Pons (tissue), 1 donor: ENCODE measurements around the gene PCDHGA11.
"Not testable (repeated sequence)": the region's sequence is repeated elsewhere in the genome, so short reads cannot be mapped to it uniquely, and the experiment has no call there.

Experiments
- DNase-seq: peaks from one replicate; pipeline ENCODE4 v3.0.0-alpha.2; 2016; ENCODE audit warnings: low spot score

The PCDHGA11 gene

DNA sequence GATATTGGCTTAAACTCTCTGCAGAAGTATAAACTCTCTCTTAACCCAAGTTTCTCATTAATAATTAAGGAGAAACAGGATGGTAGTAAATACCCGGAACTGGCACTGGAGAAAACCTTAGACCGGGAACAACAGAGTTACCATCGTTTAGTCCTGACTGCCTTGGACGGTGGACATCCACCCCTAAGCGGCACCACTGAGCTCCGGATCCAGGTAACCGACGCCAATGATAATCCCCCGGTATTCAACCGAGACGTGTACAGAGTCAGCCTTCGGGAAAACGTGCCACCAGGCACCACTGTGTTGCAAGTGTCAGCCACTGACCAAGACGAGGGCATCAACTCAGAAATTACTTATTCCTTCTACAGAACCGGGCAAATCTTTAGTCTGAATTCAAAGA lies 22.2 kb upstream of the PCDHGA11 start:
- no peak for DNase-seq

DNA sequence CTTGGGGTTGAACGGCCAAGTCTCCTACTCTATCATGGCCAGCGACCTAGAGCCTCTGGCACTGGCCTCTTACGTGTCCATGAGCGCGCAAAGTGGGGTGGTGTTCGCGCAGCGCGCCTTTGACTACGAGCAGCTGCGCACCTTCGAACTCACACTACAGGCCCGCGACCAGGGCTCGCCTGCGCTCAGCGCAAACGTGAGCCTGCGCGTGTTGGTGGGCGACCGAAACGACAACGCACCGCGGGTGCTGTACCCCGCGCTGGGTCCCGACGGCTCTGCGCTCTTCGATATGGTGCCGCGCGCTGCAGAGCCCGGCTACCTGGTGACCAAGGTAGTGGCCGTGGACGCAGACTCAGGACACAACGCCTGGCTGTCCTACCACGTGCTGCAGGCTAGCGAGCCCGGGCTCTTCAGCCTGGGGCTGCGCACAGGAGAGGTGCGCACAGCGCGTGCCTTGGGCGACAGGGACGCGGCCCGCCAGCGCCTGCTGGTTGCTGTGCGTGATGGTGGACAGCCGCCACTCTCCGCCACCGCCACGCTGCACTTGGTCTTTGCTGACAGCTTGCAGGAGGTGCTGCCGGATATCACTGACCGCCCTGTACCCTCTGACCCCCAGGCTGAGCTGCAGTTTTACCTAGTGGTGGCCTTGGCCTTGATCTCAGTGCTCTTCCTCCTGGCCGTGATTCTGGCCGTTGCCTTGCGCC lies 21.1 kb upstream of the PCDHGA11 start:
- DNase-seq, result no peak

DNA sequence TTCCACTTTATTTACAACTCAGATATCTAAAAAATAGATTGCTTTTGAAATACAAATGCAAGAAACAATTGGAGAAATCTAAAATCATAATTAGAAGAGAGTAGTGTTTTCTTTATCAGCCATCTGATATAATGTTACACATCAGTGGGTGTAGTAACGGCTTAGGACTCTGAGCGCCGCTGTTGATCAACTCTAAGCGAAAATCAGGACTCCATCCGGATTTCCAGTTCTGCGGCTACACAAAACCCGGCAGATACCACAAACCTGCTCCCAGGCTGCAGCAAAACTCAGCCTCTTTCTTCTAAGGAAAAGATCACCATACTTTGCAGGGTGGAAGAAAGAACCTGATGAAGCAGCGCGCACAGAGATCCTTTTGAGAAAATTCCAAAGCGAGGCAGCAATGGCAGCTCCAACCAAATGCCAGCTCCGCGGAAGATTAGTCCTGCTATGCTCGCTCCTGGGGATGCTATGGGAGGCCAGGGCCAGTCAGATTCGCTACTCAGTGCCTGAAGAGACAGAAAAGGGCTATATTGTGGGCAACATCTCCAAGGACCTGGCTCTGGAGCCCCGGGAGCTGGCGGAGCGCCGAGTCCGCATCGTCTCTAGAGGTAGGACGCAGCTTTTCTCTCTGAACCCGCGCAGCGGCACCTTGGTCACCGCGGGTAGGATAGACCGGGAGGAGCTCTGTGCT lies 18.2 kb upstream of the PCDHGA11 start, which contains the start of gene PCDHGA9:
Gene PCDHGA9 (plus strand): TSS at position 226 of the 691 bp plus-strand sequence. CDS start 175 bp downstream, at position 401.
- peak; percentile 8 for DNase-seq

DNA sequence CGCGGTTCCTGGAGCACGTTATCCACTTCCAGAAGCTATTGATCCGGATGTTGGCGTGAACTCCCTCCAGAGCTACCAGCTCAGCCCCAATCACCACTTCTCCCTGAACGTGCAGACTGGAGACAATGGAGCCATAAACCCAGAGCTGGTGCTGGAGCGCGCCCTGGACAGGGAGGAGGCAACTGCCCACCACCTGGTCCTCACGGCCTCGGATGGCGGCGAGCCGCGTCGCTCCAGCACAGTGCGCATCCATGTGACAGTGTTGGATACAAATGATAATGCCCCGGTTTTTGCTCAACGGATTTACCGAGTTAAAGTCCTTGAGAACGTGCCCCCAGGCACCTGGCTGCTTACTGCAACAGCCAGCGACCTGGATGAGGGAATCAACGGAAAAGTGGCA lies 17.5 kb upstream of the PCDHGA11 start:
- no peak for DNase-seq

DNA sequence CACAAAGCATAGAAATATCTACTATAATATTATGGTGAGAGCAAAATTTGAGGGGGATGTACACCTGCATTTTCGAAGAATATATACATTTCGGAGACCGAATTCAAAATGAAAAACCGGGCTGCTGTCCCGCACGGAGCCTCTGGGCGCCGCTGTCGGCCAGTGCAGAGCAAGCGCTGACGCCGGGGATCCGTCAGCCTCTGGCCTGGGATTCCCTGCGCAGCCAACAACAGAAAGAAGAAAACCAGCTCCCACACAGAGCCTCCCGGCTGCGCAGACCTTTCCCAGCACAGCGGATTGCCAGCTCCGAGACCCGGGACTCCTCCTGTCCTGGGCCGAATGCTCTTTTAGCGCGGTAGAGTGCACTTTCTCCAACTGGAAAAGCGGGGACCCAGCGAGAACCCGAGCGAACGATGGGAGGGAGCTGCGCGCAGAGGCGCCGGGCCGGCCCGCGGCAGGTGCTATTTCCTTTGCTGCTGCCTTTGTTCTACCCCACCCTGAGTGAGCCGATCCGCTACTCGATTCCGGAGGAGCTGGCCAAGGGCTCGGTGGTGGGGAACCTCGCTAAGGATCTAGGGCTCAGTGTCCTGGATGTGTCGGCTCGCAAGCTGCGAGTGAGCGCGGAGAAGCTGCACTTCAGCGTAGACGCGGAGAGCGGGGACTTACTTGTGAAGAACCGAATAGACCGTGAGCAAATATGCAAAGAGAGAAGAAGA lies 12.9 kb upstream of the PCDHGA11 start, which contains the start of gene PCDHGB6:
Gene PCDHGB6 (plus strand): TSS at position 232 of the 716 bp plus-strand sequence. CDS start 182 bp downstream, at position 414.
- DNase-seq, result not testable (repeated sequence)

DNA sequence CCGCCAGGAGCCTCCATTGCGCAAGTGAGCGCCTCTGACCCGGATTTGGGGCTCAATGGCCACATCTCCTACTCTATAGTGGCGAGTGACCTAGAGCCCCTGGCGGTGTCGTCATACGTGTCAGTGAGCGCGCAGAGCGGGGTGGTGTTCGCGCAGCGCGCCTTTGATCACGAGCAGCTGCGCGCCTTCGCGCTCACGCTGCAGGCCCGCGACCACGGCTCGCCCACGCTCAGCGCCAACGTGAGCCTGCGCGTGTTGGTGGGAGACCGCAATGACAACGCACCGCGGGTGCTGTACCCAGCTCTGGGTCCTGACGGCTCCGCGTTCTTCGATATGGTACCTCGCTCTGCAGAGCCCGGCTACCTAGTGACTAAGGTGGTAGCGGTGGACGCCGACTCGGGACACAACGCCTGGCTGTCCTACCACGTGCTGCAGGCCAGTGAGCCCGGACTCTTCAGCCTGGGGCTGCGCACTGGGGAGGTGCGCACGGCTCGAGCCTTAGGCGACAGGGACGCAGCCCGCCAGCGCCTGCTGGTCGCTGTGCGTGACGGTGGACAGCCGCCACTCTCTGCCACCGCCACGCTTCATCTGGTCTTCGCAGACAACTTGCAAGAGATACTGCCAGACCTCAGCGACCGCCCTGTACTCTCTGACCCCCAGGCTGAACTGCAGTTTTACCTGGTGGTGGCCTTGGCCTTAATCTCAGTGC lies 11.1 kb upstream of the PCDHGA11 start:
- no peak for DNase-seq

DNA sequence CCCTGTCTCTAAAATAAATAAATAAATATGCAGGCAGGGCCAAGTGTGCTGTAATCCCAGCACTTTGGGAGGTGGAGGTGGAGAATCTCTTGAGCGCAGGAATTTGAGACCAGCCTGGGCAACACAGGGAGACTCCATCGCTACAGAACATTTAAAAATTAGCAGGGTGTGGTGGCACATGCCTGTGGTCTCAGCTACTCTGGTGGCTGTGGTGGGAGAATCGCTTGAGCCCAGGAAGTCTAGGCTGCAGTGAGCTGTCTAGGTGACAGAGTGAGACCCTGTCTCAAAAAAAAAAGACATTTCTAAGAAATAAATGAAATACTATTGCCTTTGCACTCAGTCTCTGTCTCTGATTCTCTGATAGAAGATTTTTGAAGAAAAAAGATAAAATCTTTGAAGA lies 9.3 kb upstream of the PCDHGA11 start:
- no peak for DNase-seq

DNA sequence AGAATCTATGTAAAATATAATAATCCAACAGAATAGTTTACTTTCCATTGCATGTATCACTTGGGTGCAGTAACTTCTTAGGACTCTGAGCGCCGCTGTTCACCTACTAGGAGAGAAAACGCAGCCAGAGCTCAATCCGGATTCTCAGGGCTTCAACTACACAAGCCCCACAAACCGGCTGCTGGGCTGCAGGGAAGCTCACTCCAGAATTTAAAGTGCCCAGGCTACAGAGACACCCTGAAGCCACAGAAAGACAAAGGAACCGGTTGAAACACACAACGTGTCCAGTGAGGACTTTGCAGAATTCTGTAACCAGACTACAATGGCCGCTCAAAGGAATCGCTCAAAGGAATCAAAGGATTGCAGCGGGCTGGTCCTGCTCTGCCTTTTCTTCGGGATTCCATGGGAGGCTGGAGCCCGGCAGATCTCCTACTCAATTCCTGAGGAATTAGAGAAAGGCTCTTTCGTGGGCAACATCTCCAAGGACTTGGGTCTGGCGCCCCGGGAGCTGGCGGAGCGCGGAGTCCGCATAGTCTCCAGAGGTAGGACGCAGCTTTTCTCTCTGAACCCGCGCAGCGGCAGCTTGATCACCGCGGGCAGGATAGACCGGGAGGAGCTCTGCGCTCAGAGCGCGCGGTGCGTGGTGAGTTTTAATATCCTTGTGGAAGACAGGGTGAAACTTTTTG lies 7.9 kb upstream of the PCDHGA11 start, which contains the start of gene PCDHGA10:
Gene PCDHGA10 (plus strand): TSS at position 134 of the 686 bp plus-strand sequence. CDS start 189 bp downstream, at position 323.
- DNase-seq, result peak; percentile 12

DNA sequence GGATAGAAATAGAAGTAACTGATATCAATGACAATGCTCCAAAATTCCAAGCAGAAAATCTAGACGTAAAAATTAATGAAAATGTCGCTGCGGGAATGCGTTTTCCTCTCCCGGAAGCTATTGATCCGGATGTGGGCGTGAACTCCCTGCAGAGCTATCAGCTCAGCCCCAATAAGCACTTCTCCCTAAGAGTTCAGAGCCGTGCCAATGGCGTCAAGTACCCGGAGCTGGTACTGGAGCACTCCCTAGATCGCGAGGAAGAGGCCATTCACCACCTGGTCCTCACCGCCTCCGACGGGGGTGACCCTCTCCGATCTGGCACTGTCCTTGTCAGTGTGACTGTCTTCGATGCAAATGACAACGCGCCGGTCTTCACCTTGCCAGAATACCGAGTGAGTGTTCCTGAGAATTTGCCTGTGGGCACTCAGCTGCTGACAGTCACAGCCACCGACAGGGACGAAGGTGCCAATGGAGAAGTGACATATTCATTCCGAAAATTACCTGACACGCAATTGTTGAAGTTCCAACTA lies 7.2 kb upstream of the PCDHGA11 start:
- DNase-seq, result no peak

DNA sequence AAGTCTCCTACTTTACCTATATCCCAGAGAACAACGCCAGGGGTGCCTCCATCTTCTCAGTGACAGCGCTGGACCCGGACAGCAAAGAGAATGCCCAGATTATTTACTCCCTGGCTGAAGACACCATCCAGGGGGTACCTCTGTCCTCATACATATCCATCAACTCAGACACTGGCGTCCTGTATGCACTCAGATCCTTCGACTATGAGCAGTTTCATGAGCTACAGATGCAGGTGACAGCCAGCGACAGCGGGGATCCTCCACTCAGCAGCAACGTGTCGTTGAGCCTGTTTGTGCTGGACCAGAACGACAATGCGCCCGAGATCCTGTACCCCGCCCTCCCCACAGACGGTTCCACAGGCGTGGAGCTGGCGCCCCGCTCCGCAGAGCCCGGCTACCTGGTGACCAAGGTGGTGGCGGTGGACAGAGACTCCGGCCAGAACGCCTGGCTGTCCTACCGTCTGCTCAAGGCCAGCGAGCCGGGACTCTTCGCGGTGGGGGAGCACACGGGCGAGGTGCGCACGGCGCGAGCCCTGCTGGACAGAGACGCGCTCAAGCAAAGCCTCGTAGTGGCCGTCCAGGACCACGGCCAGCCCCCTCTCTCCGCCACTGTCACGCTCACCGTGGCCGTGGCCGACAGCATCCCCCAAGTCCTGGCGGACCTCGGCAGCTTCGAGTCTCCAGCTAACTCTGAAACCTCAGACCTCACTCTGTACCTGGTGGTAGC lies 6.1 kb upstream of the PCDHGA11 start:
- not testable (repeated sequence) for DNase-seq

DNA sequence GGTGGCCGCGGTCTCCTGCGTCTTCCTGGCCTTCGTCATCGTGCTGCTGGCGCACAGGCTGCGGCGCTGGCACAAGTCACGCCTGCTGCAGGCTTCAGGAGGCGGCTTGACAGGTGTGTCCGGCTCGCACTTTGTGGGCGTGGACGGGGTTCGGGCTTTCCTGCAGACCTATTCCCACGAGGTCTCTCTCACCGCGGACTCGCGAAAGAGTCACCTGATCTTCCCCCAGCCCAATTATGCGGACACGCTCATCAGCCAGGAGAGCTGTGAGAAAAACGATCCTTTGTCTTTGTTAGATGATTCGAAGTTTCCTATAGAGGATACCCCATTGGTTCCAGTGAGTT lies 5.6 kb upstream of the PCDHGA11 start:
- not testable (repeated sequence) for DNase-seq

DNA sequence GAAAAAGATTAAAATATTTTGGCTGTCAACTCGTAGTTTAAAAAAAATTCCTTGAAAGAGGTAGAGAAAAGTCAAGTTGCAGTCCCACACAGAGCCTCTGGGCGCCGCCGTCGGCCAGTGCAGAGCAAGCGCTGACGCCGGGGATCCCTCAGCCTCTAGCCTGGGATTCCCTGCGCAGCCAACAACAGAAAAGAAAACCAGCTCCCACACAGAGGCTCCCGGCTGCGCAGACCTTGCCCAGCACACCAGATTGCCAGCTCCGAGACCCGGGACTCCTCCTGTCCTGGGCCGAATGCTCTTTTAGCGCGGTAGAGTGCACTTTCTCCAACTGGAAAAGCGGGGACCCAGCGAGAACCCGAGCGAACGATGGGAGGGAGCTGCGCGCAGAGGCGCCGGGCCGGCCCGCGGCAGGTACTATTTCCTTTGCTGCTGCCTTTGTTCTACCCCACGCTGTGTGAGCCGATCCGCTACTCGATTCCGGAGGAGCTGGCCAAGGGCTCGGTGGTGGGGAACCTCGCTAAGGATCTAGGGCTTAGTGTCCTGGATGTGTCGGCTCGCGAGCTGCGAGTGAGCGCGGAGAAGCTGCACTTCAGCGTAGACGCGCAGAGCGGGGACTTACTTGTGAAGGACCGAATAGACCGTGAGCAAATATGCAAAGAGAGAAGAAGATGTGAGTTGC lies 3.2 kb upstream of the PCDHGA11 start, which contains the start of gene PCDHGB7:
Gene PCDHGB7 (plus strand): TSS at position 184 of the 679 bp plus-strand sequence. CDS start 183 bp downstream, at position 367.
- DNase-seq, result peak; percentile 16

DNA sequence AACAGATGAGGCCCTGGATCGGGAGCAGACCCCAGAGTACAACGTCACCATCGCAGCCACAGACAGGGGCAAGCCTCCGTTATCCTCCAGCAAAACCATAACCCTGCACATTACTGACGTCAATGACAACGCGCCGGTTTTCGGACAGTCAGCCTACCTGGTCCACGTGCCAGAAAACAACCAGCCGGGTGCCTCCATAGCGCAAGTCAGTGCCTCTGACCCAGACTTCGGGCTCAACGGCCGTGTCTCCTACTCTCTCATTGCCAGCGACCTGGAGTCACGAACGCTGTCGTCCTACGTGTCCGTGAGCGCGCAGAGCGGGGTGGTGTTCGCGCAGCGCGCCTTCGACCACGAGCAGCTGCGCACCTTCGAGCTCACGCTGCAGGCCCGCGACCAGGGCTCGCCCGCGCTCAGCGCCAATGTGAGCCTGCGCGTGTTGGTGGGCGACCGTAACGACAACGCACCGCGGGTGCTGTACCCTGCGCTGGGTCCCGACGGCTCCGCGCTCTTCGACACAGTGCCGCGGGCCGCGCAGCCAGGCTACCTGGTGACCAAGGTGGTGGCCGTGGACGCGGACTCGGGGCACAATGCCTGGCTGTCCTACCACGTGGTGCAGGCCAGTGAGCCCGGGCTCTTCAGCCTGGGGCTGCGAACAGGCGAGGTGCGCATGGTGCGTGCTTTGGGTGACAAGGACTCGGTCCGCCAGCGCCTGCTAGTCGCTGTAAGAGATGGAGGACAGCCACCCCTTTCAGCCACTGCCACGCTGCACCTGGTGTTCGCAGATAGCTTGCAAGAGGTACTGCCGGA lies 1.6 kb upstream of the PCDHGA11 start:
- no peak for DNase-seq

DNA sequence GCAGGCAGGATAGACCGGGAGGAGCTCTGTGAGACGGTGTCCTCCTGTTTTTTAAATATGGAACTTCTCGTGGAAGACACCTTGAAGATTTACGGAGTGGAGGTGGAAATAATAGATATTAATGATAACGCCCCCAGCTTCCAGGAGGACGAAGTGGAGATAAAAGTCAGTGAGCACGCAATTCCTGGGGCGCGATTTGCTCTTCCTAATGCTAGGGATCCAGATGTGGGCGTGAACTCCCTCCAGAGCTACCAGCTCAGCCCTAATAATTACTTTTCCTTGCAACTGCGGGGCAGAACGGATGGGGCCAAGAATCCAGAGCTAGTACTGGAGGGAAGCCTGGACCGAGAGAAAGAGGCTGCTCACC lies 621 bp downstream of the PCDHGA11 start:
- DNase-seq, result no peak

DNA sequence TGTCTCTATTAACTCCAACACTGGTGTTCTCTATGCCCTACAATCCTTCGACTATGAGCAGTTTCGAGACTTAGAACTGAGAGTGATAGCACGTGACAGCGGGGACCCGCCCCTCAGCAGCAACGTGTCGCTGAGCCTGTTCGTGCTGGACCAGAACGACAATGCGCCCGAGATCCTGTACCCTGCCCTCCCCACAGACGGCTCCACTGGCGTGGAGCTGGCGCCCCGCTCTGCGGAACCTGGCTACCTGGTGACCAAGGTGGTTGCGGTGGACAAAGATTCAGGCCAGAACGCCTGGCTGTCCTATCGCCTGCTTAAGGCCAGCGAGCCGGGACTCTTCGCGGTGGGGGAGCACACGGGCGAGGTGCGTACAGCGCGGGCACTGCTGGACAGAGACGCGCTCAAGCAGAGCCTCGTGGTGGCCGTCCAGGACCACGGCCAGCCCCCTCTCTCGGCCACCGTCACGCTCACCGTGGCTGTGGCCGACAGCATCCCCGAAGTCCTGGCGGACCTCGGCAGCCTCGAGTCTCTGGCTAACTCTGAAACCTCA lies 2.0 kb downstream of the PCDHGA11 start:
- DNase-seq, result no peak

DNA sequence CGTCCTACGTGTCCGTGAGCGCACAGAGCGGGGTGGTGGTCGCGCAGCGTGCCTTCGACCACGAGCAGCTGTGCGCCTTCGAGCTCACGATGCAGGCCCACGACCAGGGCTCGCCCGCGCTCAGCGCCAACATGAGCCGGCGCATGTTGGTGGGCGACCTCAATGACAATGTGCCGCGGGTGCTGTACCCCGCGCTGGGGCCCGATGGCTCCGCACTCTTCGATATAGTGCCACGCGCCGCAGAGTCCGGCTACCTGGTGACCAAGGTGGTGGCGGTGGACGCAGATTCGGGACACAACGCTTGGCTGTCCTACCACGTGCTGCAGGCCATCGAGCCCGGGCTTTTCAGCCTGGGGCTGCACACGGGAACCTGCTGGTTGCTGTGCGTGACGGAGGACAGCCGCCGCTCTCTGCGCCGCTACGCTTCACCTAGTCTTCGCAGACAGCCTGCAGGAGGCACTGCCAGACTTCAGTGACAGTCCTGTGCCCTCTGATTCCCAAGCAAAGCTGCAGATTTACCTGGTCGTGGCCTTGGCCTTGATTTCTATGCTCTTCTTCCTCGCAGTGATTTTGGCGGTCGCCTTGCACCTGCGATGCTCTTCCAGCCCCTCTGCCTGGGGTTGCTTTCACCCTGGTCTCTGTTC lies 7.1 kb downstream of the PCDHGA11 start:
- no peak for DNase-seq

DNA sequence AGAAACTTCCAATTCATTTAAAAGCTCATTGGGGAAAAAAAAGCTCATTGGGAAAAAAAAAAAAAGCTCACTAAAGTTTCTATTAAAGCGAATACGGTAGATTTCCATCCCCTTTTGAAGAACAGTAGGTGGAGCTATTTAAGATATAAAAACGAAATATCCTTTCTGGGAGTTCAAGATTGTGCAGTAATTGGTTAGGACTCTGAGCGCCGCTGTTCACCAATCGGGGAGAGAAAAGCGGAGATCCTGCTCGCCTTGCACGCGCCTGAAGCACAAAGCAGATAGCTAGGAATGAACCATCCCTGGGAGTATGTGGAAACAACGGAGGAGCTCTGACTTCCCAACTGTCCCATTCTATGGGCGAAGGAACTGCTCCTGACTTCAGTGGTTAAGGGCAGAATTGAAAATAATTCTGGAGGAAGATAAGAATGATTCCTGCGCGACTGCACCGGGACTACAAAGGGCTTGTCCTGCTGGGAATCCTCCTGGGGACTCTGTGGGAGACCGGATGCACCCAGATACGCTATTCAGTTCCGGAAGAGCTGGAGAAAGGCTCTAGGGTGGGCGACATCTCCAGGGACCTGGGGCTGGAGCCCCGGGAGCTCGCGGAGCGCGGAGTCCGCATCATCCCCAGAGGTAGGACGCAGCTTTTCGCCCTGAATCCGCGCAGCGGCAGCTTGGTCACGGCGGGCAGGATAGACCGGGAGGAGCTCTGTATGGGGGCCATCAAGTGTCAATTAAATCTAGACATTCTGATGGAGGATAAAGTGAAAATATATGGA lies 9.7 kb downstream of the PCDHGA11 start, which contains the start of gene PCDHGA12:
Gene PCDHGA12 (plus strand): TSS at position 176 of the 782 bp plus-strand sequence. CDS start 253 bp downstream, at position 429.
- peak; percentile 69 for DNase-seq
